ENCODE data around the gene ROPN1L. TPM values are rescaled to one million over a fixed set of nuclear protein-coding genes. Genes with fewer than 3 reads are reported as not detected.

ROPN1L gene
- total RNA-seq, 2 donors from 2014 or later: 1.3 to 4.3 TPM

GRCh38 chr5:10499066-10499465 is 57.4 kb downstream of the ROPN1L start:
- no peak overlapping the region for H3K4me3 ChIP-seq
- WGBS, 2 donors: 73 to 78% methylated on average over 8 to 9 of the region's 9 CpGs
- ATAC-seq (no peak), DNase-seq (no peak)
- H3K4me1 ChIP-seq: peaks cover 7% of the 10 kb centered on the region
- no peak for TF ChIP-seq CTCF (IDR thresholded peaks at IDR 0.05)
- TF ChIP-seq POLR2A (IDR thresholded peaks at IDR 0.05): no peak
- intact Hi-C loops (cut with DNase I): no loop called here
- peaks cover 0 to 4% (median 0%) of the 10 kb centered on the region in 3 donors for H3K9me3 ChIP-seq
- H3K27ac ChIP-seq: no peak overlapping the region
- no peaks in the 10 kb centered on the region for H3K27me3 ChIP-seq
- H3K36me3 ChIP-seq (replicated peaks in 1 of 2; ENCODE audit: insufficient read depth in 1 of 2, low read depth in 2 of 2): no peaks in the 10 kb centered on the region

DNA sequence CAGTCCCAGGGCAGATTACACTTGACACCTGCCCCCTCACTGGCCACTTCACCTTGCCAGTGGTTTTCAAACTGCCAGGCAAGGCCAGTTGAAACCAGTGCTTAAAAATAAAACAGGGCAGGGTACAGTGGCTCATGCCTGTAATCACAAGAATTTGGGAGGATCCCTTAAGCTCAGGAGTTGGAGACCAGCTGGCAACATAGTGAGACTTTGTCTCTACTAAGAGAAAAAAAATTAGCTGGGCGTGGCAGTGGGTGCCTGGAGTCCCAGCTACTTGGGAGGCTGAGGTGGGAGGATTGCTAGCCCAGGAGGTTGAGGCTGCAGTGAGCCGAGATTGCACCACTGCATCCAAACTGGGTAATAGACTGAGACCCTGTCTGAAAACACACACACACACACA is 58.1 kb downstream of the ROPN1L start:
- Histone ChIP-seq H3K4me3 (no peak overlapping the region), H3K36me3 (replicated peaks in 1 of 2; ENCODE audit: insufficient read depth in 1 of 2, low read depth in 2 of 2) (no peaks in the 10 kb centered on the region), H3K9me3 (peaks cover 0 to 3% (median 0%) of the 10 kb centered on the region in 3 donors), H3K4me1 (peaks cover 9% of the 10 kb centered on the region), H3K27me3 (no peaks in the 10 kb centered on the region), H3K27ac (no peak overlapping the region)
- 62 to 78% methylated on average over 2 of the region's 2 CpGs for WGBS, 2 donors
- DNase-seq (no peak), ATAC-seq (no peak)
- intact Hi-C loops (cut with DNase I): no loop called here
- TF ChIP-seq CTCF (IDR thresholded peaks at IDR 0.05) (no peak), POLR2A (IDR thresholded peaks at IDR 0.05) (no peak)

GRCh38 chr5:10500669-10501068 is 59.0 kb downstream of the ROPN1L start:
- Histone ChIP-seq H3K36me3 (replicated peaks in 1 of 2; ENCODE audit: insufficient read depth in 1 of 2, low read depth in 2 of 2) (no peaks in the 10 kb centered on the region), H3K4me3 (no peak overlapping the region), H3K4me1 (peaks cover 9% of the 10 kb centered on the region), H3K9me3 (no peaks in the 10 kb centered on the region), H3K27me3 (no peaks in the 10 kb centered on the region), H3K27ac (no peak overlapping the region)
- intact Hi-C loops (cut with DNase I): no loop called here
- TF ChIP-seq CTCF (IDR thresholded peaks at IDR 0.05) (no peak), POLR2A (IDR thresholded peaks at IDR 0.05) (no peak)
- no peak for DNase-seq
- ATAC-seq: no peak
- 76 to 78% methylated on average over 3 of the region's 3 CpGs for WGBS, 2 donors

GRCh38 chr5:10501554-10502075 is 59.9 kb downstream of the ROPN1L start:
- no peak for DNase-seq
- H3K9me3 ChIP-seq: no peaks in the 10 kb centered on the region
- ATAC-seq: no peak
- no peaks in the 10 kb centered on the region for H3K27me3 ChIP-seq
- H3K4me3 ChIP-seq: no peak overlapping the region
- intact Hi-C loops (cut with DNase I): no loop called here
- peak overlapping the region in 1 of 4 donors; percentile 50 for H3K27ac ChIP-seq
- 66% methylated on average over 9 of the region's 9 CpGs for WGBS, 2 donors
- no peaks in the 10 kb centered on the region for H3K36me3 ChIP-seq (replicated peaks in 1 of 2; ENCODE audit: insufficient read depth in 1 of 2, low read depth in 2 of 2)
- H3K4me1 ChIP-seq: peaks cover 9% of the 10 kb centered on the region
- TF ChIP-seq CTCF (IDR thresholded peaks at IDR 0.05) (no peak), POLR2A (IDR thresholded peaks at IDR 0.05) (no peak)

DNA sequence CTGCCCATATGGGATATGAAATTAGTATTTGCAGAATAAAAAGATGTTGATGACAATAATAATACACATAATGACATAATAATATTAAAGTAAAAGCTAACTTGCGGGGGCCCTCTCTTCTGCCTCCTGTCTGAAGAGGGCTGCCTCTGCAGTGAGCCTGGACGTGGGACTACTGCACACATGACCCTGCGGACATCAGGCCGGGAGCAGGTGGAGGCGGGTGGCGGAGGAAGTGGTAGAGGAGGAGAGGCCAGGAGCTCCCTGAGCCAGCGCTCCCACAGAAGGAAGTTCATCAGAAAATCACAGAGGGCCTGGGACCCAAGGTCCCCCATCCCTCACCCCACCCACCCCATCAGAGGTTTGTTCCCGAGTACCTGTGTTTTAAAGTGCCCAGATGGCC is 60.5 kb downstream of the ROPN1L start:
- Histone ChIP-seq H3K27me3 (no peaks in the 10 kb centered on the region), H3K36me3 (replicated peaks in 1 of 2; ENCODE audit: insufficient read depth in 1 of 2, low read depth in 2 of 2) (no peaks in the 10 kb centered on the region), H3K4me1 (peaks cover 9% of the 10 kb centered on the region), H3K4me3 (no peak overlapping the region), H3K27ac (peak overlapping the region in 1 of 4 donors; percentile 50), H3K9me3 (no peaks in the 10 kb centered on the region)
- no peak for DNase-seq
- ATAC-seq: peak; percentile 26
- intact Hi-C loops (cut with DNase I): no loop called here
- WGBS, 2 donors: 79 to 85% methylated on average over 7 to 8 of the region's 8 CpGs
- no peak for TF ChIP-seq POLR2A (IDR thresholded peaks at IDR 0.05)
- no peak for TF ChIP-seq CTCF (IDR thresholded peaks at IDR 0.05)

Measured in body of pancreas (tissue), 4 donors.